ENCODE data around the gene BCL7A. TPM values are rescaled to one million over a fixed set of nuclear protein-coding genes. Genes with fewer than 3 reads are reported as not detected.

BCL7A gene
- total RNA-seq, 1 donor from 2014 or later: 11.4 TPM

DNA sequence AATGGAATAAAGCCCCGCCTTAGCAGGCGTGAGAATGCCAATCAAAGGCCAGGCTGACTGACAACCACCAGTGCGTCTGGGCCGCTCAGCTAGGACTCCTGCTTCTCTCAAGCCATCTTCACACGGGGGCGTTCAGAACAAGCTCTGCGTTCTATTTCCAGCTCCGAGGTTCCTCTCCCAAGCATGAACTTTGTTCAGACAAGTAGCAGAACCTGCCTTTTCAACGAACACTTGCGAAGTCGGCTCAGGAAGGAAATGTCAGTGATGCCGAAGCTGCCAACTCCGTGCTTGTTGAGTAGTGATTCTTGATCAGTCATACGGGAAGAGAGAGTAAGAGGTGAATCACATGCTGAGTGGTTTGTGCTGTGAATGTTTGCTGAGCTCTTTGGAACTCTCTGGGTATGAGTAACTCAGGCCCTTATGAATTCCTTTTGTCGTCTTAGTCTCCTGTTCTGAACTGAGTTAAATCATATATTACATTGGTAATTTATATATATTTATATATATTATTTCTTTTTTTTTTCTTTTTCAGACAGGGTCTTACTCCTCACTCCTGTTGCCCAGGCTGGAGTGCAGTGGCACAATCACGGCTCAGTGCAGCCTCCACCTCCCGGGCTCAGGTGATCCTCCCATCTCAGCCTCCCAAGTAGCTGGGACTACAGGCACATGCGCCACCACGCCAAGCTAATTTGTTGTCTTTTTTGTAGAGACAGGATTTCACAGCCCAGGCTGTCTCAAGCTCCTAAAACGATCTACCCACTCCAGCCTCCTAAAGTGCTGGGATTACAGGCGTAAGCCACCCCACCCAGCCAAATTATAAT lies 29.4 kb upstream of the BCL7A start:
- H3K27ac ChIP-seq: peak overlapping the region; percentile 61
- H3K4me1 ChIP-seq: peaks cover 7% of the 10 kb centered on the region
- H3K27me3 ChIP-seq: no peaks in the 10 kb centered on the region
- H3K36me3 ChIP-seq: no peaks in the 10 kb centered on the region
- no peaks in the 10 kb centered on the region for H3K9me3 ChIP-seq
- ATAC-seq (peak; percentile 93), DNase-seq (peak; percentile 73)
- intact Hi-C loops (cut with DNase I): no loop called here
- H3K4me3 ChIP-seq: no peak overlapping the region
- TF ChIP-seq, protein P1, sequence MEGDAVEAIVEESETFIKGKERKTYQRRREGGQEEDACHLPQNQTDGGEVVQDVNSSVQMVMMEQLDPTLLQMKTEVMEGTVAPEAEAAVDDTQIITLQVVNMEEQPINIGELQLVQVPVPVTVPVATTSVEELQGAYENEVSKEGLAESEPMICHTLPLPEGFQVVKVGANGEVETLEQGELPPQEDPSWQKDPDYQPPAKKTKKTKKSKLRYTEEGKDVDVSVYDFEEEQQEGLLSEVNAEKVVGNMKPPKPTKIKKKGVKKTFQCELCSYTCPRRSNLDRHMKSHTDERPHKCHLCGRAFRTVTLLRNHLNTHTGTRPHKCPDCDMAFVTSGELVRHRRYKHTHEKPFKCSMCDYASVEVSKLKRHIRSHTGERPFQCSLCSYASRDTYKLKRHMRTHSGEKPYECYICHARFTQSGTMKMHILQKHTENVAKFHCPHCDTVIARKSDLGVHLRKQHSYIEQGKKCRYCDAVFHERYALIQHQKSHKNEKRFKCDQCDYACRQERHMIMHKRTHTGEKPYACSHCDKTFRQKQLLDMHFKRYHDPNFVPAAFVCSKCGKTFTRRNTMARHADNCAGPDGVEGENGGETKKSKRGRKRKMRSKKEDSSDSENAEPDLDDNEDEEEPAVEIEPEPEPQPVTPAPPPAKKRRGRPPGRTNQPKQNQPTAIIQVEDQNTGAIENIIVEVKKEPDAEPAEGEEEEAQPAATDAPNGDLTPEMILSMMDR (IDR thresholded peaks at IDR 0.05): no peak

DNA sequence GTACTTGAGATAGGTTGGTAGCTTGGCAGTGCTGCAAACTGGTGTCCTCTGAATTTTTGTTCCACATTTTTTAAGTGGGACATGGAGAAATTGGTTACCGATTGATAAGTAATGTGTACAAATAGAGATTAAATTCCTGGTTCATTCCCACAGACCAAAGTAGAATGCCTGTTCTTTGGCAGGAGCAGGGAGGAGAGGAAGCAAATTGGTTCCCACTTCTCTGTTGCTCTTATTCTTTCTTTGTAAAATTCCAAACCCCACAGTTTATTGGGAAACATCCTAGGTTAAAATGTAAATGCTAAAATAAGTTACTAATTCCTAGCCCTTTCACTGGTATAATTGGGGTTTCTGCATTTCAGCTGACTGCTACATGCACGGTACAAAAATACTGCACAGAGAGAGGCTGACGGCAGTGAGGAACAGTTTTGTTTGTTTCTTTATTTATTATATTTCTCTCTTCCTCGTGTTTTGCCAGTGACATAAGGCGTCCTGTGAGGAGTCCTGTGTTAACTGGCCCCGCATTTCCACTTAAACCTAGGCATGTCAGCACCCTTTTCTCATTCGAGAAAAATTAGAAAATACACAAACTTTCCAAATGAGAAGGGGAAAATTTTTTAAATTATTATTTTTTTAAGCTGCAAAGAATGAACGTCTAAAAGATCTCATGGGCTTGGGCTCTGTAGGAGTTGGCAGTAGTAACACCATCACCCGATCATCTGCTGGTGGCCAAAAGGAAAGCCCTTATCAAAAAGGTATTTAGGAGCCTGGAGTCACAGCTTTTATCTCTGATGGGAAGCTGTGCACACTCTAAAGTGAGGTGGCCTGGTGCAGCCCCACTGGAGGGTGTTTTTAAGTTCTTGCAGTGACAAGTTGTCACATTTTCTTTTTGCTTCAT lies 25.4 kb upstream of the BCL7A start:
- H3K9me3 ChIP-seq: no peaks in the 10 kb centered on the region
- no peak for ATAC-seq
- intact Hi-C loops (cut with DNase I): no loop called here
- no peak overlapping the region for H3K27ac ChIP-seq
- no peak overlapping the region for H3K4me3 ChIP-seq
- no peaks in the 10 kb centered on the region for H3K27me3 ChIP-seq
- no peak for DNase-seq
- H3K4me1 ChIP-seq: peaks cover 4% of the 10 kb centered on the region
- no peaks in the 10 kb centered on the region for H3K36me3 ChIP-seq
- TF ChIP-seq, protein P1 (IDR thresholded peaks at IDR 0.05): no peak

DNA sequence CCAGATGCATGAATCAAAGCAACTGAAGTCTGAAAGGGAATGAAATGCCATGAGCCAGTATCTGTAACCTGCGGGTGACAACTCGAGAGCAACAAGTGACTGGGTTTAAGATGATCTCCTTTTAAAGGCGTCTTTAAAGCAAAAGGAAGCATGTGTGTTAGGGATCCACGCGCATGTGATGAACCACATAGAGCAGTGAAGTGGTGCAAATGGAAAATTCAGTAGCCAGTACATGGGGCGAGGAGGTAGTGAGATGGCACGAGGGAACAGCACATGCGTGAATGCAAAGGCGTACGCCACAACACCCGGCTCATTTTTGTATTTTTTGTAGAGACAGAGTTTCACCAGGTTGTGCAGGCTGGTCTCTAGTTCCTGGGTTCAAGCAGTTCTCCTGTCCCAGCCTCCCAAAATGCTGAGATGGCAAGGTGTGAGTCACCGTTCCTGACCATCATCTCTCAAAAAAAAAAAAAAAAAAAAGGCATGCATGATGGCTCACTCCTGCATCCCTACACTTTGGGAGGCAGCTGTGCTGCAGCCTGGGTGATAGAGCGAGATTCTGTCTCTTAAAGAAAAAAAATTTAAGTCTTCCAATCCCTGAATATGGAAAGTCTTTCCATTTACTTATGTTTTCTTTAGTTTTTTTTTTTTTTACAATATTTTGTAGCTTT lies 24.6 kb upstream of the BCL7A start:
- ATAC-seq: no peak
- Histone ChIP-seq H3K4me1 (peaks cover under 1% of the 10 kb centered on the region), H3K9me3 (no peaks in the 10 kb centered on the region), H3K27ac (no peak overlapping the region), H3K36me3 (no peaks in the 10 kb centered on the region), H3K27me3 (no peaks in the 10 kb centered on the region), H3K4me3 (no peak overlapping the region)
- intact Hi-C loops (cut with DNase I): no loop called here
- TF ChIP-seq, protein P1 (IDR thresholded peaks at IDR 0.05): no peak
- DNase-seq: no peak

DNA sequence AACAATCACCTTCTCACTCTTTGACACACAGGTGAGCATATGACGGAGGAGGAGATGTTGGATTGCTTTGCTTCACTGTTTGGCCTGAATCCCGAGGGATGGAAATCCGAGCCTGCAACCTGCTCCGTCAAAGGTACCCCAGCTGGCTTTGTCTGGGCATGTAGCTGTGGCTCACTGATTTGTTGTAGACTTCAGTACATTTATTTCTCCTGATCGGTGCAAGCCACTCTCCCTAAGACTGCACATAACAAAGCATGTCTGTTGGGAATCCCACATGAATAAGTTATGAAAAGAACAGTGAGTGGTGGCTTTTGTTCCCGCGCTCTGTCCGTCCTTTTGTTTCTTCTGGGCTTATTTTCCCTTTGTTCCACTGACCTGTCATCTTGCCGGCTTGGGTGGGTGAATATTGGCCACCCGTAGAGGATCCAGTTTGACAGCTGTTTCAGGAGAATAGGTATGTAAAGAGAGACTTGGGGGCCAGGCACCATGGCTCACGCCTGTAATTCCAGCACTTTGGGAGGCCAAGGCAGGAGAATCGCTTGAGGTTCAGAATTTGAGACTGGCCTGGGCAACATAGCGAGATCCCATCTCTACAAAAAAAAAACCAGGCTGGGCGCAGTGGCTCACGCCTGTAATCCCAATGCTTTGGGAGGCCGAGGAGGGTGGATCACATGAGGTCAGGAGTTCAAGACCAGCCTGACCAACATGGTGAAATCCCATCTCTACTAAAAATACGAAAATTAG lies 20.0 kb upstream of the BCL7A start:
- ATAC-seq (no peak), DNase-seq (no peak)
- no peak overlapping the region for H3K4me3 ChIP-seq
- no peaks in the 10 kb centered on the region for H3K9me3 ChIP-seq
- H3K27ac ChIP-seq: no peak overlapping the region
- peaks cover 5% of the 10 kb centered on the region for H3K4me1 ChIP-seq
- no peaks in the 10 kb centered on the region for H3K27me3 ChIP-seq
- TF ChIP-seq, protein P1 (IDR thresholded peaks at IDR 0.05): no peak
- intact Hi-C loops (cut with DNase I): no loop called here
- H3K36me3 ChIP-seq: no peaks in the 10 kb centered on the region

Data from upper lobe of right lung (tissue), 1 donor.